ENCODE measurements around the gene ENPP6. TPM values are rescaled to one million over a fixed set of nuclear protein-coding genes. Genes with fewer than 3 reads are reported as not detected.
"Not testable (repeated sequence)": the region's sequence is repeated elsewhere in the genome, so short reads cannot be mapped to it uniquely, and the experiment has no call there.

Gene ENPP6
- total RNA-seq, 2 experiments from 2014 or later = not detected

DNA sequence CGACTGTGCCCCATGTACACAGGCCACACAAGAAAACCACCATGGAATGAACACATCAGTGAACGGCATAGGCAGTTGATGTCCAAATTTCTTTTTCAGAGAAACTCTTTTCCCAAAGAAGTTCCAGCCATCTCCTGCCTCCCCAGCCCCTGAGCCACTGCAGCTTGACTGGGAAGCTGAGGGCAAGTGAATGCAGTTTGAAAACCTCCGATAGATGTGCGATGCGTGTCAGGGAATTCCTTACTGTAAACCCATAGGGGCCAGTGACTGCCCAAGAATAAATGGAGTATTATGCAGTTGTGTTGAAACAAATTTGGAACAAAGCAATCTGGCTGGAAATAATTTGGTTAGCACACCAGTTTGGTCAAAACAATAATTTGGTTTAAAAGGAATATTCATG, 72.1 kb downstream of the ENPP6 start:
- no peak overlapping the region for H3K4me3 ChIP-seq (ENCODE audit: low read length)
- no peaks in the 10 kb centered on the region for H3K36me3 ChIP-seq (ENCODE audit: insufficient read depth, low read length)
- DNase-seq = no peak
- peaks cover 0 to 6% of the 10 kb centered on the region in 2 experiments for H3K27me3 ChIP-seq (ENCODE audit: control insufficient read depth in 1 of 2, insufficient read depth in 2 of 2, low read length in 2 of 2)
- no peak overlapping the region for H3K27ac Mint-ChIP-seq
- CTCF ChIA-PET = no interaction called here
- TF ChIP-seq, protein P1, sequence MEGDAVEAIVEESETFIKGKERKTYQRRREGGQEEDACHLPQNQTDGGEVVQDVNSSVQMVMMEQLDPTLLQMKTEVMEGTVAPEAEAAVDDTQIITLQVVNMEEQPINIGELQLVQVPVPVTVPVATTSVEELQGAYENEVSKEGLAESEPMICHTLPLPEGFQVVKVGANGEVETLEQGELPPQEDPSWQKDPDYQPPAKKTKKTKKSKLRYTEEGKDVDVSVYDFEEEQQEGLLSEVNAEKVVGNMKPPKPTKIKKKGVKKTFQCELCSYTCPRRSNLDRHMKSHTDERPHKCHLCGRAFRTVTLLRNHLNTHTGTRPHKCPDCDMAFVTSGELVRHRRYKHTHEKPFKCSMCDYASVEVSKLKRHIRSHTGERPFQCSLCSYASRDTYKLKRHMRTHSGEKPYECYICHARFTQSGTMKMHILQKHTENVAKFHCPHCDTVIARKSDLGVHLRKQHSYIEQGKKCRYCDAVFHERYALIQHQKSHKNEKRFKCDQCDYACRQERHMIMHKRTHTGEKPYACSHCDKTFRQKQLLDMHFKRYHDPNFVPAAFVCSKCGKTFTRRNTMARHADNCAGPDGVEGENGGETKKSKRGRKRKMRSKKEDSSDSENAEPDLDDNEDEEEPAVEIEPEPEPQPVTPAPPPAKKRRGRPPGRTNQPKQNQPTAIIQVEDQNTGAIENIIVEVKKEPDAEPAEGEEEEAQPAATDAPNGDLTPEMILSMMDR (IDR thresholded peaks at IDR 0.05) = no peak
- H3K36me3 Mint-ChIP-seq (ENCODE audit: low read depth) = no peaks in the 10 kb centered on the region
- no peak overlapping the region for H3K4me3 Mint-ChIP-seq
- peaks cover 0 to 5% of the 10 kb centered on the region in 2 experiments for H3K9me3 ChIP-seq (ENCODE audit: control insufficient read depth in 1 of 2, insufficient read depth in 1 of 2, low read length in 2 of 2)
- no peaks in the 10 kb centered on the region for H3K4me1 Mint-ChIP-seq (ENCODE audit: low read depth)
- no peak for ATAC-seq (ENCODE audit: poor library complexity)
- peaks cover 25% of the 10 kb centered on the region for H3K27me3 Mint-ChIP-seq
- intact Hi-C loops (cut with DNase I, micrococcal nuclease) = no loop called here
- H3K9me3 Mint-ChIP-seq = peaks cover 4% of the 10 kb centered on the region
- POLR2A ChIA-PET = no interaction called here
- H3K4me1 ChIP-seq (ENCODE audit: insufficient read depth, low read length) = no peaks in the 10 kb centered on the region
- no peak overlapping the region for H3K27ac ChIP-seq (ENCODE audit: low read depth in 1 of 2, low read length in 2 of 2)

- no peaks in the 10 kb centered on the region for H3K36me3 Mint-ChIP-seq (ENCODE audit: low read depth)
- H3K4me1 Mint-ChIP-seq (ENCODE audit: low read depth) = no peaks in the 10 kb centered on the region
- ATAC-seq (ENCODE audit: poor library complexity) (no peak), DNase-seq (no peak)
- Histone ChIP-seq H3K9me3 (ENCODE audit: control insufficient read depth in 1 of 2, insufficient read depth in 1 of 2, low read length in 2 of 2) (peaks cover 0 to 5% of the 10 kb centered on the region in 2 experiments), H3K27me3 (ENCODE audit: control insufficient read depth in 1 of 2, insufficient read depth in 2 of 2, low read length in 2 of 2) (peaks cover 0 to 6% of the 10 kb centered on the region in 2 experiments), H3K36me3 (ENCODE audit: insufficient read depth, low read length) (no peaks in the 10 kb centered on the region), H3K4me1 (ENCODE audit: insufficient read depth, low read length) (no peaks in the 10 kb centered on the region), H3K27ac (ENCODE audit: low read depth in 1 of 2, low read length in 2 of 2) (no peak overlapping the region), H3K4me3 (ENCODE audit: low read length) (no peak overlapping the region)
- intact Hi-C loops (cut with DNase I, micrococcal nuclease) = no loop called here
- peaks cover 6% of the 10 kb centered on the region for H3K9me3 Mint-ChIP-seq
- peaks cover 26% of the 10 kb centered on the region for H3K27me3 Mint-ChIP-seq
- POLR2A ChIA-PET = no interaction called here
- CTCF ChIA-PET = no interaction called here
- no peak overlapping the region for H3K4me3 Mint-ChIP-seq
- TF ChIP-seq, protein P1 (IDR thresholded peaks at IDR 0.05) = no peak
- no peak overlapping the region for H3K27ac Mint-ChIP-seq
These were observed 73.7 kb downstream of the ENPP6 start for GRCh38 chr4:184143770-184144564.

DNA sequence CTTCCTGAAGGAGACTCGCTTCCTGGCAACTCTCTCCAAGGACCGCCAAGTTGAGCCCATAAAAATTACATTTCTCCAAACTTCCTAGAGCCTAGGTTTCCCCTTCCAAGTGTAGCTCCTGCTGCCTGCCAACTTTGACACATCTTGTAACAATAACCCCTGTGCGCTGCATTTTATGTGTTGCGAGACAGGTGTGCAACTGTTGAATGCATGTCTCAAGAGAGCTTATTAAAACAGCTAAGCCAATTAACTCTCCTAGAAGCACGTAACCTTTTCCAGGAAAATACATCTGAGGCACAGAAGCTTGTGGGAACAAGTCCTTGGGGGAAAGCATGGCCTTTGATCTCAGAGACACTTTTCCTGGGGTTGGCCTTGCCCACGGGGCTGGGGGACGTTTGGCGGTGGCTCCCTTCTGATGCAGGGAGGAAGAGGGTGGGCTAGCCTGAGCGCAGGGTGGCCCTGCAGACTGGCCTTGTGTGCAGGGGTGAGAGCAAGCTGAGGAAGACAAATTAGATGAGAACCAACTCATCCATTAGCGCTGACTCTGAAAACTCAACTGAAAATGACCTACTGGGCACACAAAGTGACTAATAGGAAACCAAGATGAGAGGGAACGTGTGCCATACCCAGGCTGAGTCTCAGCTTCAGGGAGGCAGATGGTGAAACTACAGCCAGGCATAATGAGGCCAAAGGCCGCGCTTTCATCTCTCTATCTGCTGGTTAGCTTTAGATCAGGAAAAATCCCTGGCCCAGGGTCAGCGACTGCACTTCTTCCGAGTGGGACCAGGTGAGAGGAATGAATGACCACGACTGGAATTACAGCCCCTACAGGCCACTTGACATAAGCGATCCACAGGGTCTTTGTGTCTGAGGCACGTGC, 75.3 kb downstream of the ENPP6 start:
- Histone ChIP-seq H3K4me1 (ENCODE audit: insufficient read depth, low read length) (no peaks in the 10 kb centered on the region), H3K27ac (ENCODE audit: low read depth in 1 of 2, low read length in 2 of 2) (no peak overlapping the region), H3K9me3 (ENCODE audit: control insufficient read depth in 1 of 2, insufficient read depth in 1 of 2, low read length in 2 of 2) (peaks cover 0 to 5% of the 10 kb centered on the region in 2 experiments), H3K4me3 (ENCODE audit: low read length) (no peak overlapping the region), H3K36me3 (ENCODE audit: insufficient read depth, low read length) (no peaks in the 10 kb centered on the region), H3K27me3 (ENCODE audit: control insufficient read depth in 1 of 2, insufficient read depth in 2 of 2, low read length in 2 of 2) (peaks cover 0 to 6% of the 10 kb centered on the region in 2 experiments)
- CTCF ChIA-PET = no interaction called here
- intact Hi-C loops (cut with DNase I, micrococcal nuclease) = no loop called here
- no peaks in the 10 kb centered on the region for H3K4me1 Mint-ChIP-seq (ENCODE audit: low read depth)
- H3K9me3 Mint-ChIP-seq = peaks cover 10% of the 10 kb centered on the region
- ATAC-seq (ENCODE audit: poor library complexity) = no peak
- TF ChIP-seq, protein P1 (IDR thresholded peaks at IDR 0.05) = no peak
- peaks cover 29% of the 10 kb centered on the region for H3K27me3 Mint-ChIP-seq
- POLR2A ChIA-PET = no interaction called here
- DNase-seq = no peak
- no peak overlapping the region for H3K27ac Mint-ChIP-seq
- no peak overlapping the region for H3K4me3 Mint-ChIP-seq
- no peaks in the 10 kb centered on the region for H3K36me3 Mint-ChIP-seq (ENCODE audit: low read depth)

- POLR2A ChIA-PET = not testable (repeated sequence)
These were observed 76.8 kb downstream of the ENPP6 start for GRCh38 chr4:184140901-184141300.

More at GRCh38 chr4:184140901-184141300, 76.8 kb downstream of the ENPP6 start:
- H3K36me3 Mint-ChIP-seq (ENCODE audit: low read depth); H3K36me3 ChIP-seq (ENCODE audit: insufficient read depth, low read length); H3K27me3 ChIP-seq (ENCODE audit: control insufficient read depth in 1 of 2, insufficient read depth in 2 of 2, low read length in 2 of 2); H3K4me1 ChIP-seq (ENCODE audit: insufficient read depth, low read length); DNase-seq; H3K4me3 ChIP-seq (ENCODE audit: low read length); intact Hi-C loops (cut with DNase I, micrococcal nuclease); H3K4me3 Mint-ChIP-seq; H3K4me1 Mint-ChIP-seq (ENCODE audit: low read depth); H3K27ac Mint-ChIP-seq; ATAC-seq (ENCODE audit: poor library complexity); CTCF ChIA-PET; H3K27ac ChIP-seq (ENCODE audit: low read depth in 1 of 2, low read length in 2 of 2): not testable (repeated sequence)
- peaks cover 17% of the 10 kb centered on the region for H3K9me3 Mint-ChIP-seq
- peaks cover 0 to 11% of the 10 kb centered on the region in 2 experiments for H3K9me3 ChIP-seq (ENCODE audit: control insufficient read depth in 1 of 2, insufficient read depth in 1 of 2, low read length in 2 of 2)
- peaks cover 33% of the 10 kb centered on the region for H3K27me3 Mint-ChIP-seq
